GM21717 (cell line): ENCODE data around the gene RNF7.
"Not testable (repeated sequence)": the region's sequence is repeated elsewhere in the genome, so short reads cannot be mapped to it uniquely, and the experiment has no call there.

ENCODE experiments used
- ATAC-seq: cut with Tn5 transposase; IDR thresholded peaks from one replicate; pipeline ENCODE4 v1.9.1; 2021; ENCODE audit warnings: mild to moderate bottlenecking, moderate library complexity; ENCODE audit not compliant: unreplicated experiment

RNF7 gene

DNA sequence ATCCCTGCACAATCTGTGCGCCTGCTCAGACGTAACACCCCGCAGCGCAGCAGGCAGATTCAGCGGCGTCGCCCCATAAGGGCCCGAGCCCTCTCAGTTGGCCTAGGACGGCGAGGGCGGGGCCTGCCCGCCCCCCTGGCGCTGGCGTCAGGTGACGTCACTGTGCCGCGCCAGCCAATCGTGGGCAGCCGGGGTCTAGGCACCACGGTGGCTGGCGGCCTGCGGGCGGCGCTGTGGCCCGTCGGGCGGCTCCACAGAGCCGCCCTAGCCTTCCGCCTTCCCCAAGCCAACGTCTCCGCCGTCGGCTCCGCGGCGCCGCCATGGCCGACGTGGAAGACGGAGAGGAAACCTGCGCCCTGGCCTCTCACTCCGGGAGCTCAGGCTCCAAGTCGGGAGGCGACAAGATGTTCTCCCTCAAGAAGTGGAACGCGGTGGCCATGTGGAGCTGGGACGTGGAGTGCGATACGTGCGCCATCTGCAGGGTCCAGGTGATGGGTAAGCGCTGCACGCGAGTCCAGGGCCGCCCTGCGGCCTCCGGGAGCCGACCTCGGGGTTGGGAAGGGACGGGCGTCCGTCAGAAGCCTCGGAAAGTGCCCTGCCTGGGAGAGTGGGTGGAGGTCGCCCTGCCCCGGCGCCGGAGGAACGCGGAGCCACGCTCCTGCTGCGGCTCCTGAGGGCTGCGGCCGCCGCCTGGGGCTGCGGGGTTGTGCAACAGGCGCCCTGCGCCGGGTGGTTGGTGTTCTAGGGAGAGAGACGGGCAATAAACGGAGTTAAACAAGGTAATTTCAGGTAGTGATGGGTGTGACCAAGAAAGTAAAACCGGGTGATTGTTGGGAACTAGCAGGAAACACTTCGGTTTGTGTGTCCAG lies at the start of gene RNF7:
Gene RNF7 (plus strand): TSS at position 277 of the 869 bp plus-strand sequence. CDS start 44 bp downstream, at position 321.
- peak; percentile 92 for ATAC-seq

- no peak for ATAC-seq
These were observed 47.5 kb upstream of the RNF7 start for GRCh38 chr3:141690431-141691072.

GRCh38 chr3:141691471-141691870 lies 46.6 kb upstream of the RNF7 start:
- ATAC-seq = not testable (repeated sequence)

- not testable (repeated sequence) for ATAC-seq
These were observed 45.1 kb upstream of the RNF7 start for GRCh38 chr3:141692973-141693372.

DNA sequence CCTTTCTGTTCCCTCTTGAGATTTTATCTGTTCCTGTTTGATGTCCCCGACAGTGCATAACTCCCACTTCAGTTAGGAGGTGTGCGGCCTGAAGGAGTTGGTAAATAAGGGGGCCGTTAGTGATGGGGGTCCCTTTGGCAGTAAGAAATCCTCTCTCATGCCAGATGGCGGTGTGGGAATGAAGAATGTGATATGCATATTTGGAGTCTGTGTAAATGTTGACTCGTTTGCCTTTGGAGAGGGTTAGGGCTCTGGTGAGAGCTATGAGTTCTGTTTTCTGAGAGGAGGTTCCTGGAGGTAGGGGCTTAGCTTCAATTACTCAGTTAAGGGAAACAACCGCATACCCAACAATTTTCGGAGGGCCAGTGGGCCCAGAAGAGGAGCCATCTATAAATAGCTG lies 38.8 kb upstream of the RNF7 start:
- ATAC-seq = no peak

DNA sequence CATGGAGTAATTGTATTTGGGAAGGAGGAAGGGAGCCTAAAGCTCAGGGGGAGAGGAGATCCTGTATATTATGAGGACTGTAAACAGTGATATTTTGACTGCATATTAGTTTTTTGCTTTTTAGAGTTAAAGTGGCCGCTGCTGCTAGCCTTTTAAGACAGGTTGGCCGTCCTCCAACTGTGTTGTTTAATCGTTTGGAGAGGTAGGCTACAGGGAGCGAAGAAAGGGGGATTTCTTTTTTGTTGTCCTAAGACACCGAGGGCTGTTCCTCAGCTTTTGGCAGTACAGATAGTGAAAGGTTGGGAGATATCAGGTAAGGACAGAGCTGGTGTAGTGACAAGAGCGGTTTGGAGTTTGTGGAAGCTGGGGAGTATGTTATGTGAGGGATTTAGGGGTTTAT lies 38.2 kb upstream of the RNF7 start:
- ATAC-seq = no peak

DNA sequence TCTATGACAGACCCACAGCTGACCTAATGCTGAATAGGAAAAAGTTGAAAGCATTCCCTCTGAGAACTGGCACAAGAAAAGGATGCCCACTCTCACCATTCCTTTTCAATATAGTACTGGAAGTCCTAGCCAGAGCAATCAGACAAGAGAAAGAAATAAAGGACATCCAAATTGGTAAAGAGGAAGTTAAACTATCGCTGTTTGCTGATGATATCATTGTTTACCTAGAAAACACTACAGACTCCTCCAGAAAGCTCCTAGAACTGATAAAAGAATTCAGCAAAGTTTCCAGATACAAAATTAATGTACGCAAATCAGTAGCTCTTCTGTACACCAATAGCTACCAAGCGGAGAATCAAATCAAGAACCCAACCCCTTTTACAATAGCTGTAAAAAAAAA lies 34.7 kb upstream of the RNF7 start:
- ATAC-seq = not testable (repeated sequence)

DNA sequence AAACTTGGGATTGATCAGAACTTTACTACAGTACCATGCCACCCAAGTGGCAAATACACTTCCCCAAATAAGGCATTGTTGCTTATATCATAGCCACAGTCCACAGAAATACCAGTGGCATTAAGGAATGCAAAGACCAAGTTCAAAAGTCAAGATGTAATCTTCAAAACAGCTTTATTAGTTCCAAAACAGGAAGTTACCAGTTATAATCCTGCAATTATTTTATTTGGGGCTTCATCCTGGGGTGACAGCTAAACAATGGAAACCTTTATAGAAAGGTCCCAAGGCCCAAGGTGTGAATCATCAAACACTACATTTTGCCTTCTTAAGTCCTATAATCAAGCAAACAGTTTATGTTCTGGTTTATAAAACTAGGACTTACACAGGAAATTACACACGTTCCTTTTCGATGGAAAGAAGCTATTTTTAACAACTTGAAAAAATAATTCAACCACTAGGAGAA lies 30.3 kb upstream of the RNF7 start:
- no peak for ATAC-seq

DNA sequence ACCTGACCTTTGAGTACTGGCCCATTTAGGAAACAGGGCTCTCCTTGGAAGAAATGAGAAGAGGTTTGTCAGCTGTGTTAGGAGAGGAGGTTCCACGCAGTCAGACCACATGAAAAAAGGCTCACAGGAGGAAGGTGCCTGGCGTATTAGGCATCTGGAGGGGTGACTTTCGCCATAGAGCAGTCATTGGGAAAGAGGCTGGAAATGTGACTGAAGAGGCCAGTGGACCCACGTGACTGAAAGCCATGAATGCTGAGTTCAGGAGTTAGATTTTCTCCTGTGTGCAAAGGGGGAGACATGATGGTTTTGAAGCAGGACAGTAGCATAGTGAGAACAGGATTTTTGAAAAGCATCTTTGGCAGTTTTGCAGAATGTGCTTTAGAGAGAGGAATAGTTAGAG lies 29.7 kb upstream of the RNF7 start:
- no peak for ATAC-seq

- no peak for ATAC-seq
These were observed 28.9 kb upstream of the RNF7 start for GRCh38 chr3:141709126-141709770.

DNA sequence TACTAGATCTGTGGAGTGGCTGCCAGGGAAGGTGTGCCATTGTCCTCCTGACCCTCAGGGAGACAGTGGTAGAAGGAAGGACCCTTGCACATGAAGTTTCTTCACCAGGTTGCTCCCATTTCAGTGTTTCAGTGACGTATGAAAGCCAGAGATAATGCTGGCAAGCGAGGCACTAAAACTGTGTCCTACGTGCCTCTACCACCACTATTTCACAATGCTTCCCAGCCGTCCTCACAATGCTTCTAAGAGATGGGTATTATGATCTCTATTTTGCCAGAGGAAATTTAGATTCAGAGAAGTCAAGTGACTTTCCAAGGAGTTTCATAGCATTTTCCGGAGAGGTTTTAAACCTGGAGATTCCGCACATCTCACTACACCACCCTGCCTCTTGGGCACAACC lies 28.0 kb upstream of the RNF7 start:
- no peak for ATAC-seq

GRCh38 chr3:141710888-141711616 lies 27.0 kb upstream of the RNF7 start:
- ATAC-seq = no peak

DNA sequence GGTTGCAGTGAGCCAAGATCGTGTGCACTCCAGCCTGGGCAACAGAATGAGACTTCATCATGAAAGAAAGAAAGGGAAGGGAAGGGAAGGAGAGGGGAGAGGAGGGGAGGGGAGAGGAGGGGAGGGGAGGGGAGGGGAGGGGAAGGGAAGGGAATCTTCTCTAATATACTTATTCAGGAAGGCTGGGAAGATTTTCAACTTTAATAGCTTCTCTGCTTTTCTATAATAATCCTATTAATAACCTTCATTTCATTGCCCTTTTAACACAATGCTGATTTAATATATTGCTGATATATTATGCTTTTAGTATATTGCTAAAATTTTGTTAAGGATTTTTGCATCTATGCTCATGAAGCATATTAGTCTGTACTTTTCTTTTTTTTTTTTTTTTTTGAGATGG lies 23.4 kb upstream of the RNF7 start:
- no peak for ATAC-seq

- ATAC-seq = no peak
These were observed 16.0 kb upstream of the RNF7 start for GRCh38 chr3:141722081-141722480.

- ATAC-seq = no peak
These were observed 15.4 kb upstream of the RNF7 start for GRCh38 chr3:141722648-141723047.

DNA sequence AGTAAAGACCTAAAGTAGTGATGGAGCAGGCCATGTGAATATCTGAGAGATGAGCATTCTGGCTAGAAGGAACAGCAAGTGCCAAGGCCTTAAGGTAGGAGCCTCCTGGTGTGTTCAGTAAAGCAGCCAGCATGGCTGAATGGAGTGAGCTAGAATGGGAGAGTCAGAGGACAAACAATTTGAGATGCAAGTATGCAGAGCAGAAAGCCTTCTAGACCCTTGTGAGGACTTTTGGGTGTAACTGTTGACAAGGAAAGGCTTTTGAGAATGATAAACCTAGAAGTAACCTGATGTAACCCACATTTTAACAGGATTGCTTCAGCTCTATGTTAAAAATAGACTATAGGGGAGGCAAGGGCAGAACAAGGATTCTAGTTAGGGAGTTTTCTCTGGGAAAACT lies 14.8 kb upstream of the RNF7 start:
- no peak for ATAC-seq

- ATAC-seq = no peak
These were observed 13.9 kb upstream of the RNF7 start for GRCh38 chr3:141724186-141724585.

- ATAC-seq = no peak
These were observed 13.1 kb upstream of the RNF7 start for GRCh38 chr3:141725036-141725435.

- no peak for ATAC-seq
These were observed 11.6 kb upstream of the RNF7 start for GRCh38 chr3:141726483-141726882.

DNA sequence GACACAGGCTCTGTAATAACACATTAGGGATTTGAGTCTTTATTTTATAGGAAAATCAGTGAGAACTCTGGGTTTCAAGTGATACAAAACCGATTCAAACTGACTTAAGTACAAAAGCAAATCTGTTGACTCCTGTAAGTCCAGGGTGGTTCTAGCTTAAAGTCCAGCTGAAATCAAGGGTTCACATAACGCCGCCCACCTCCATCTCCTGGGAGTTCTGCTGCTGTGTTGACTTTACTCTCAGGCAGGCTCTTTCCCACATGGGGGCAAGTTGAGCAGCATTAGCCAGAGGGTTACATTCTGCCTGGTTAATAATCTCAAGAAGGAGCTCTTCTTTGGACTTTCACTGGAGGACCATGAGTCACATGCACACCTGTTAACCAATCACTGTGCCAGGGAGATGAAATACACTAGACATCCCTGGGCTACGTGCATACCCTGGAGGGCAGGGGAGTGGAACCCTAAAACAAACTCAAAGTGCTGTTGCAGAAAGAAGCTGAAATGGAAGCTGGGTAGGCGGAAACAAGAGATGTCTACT lies 9.7 kb upstream of the RNF7 start:
- no peak for ATAC-seq

- ATAC-seq = no peak
These were observed 8.9 kb upstream of the RNF7 start for GRCh38 chr3:141729240-141729639.
